ENCODE measurements around the gene ARHGAP8. TPM values are rescaled to one million over a fixed set of nuclear protein-coding genes. Genes with fewer than 3 reads are reported as not detected.
A peak's percentile ranks its signal among the peaks of the same experiment; 100 is the strongest.

Gene ARHGAP8
- total and polyA plus RNA-seq, 2 of the 13 experiments (the other 11 are each of a cell fraction or from before 2014, with no cell fraction given), result 0.07 TPM; not detected in 1

GRCh38 chr22:44807232-44807631 lies 54.9 kb downstream of the ARHGAP8 start (continued):
- TF ChIP-seq MLXIP (CRISPR knock-in tag; IDR thresholded peaks at IDR 0.05; ENCODE audit: borderline replicate concordance) (no peak), ZNF672 (CRISPR knock-in tag; IDR thresholded peaks at IDR 0.05) (no peak), WIZ (CRISPR knock-in tag; IDR thresholded peaks at IDR 0.05) (no peak), EED (CRISPR knock-in tag; IDR thresholded peaks at IDR 0.05) (no peak), DNMT1 (CRISPR knock-in tag; IDR thresholded peaks at IDR 0.05) (no peak), JUND (CRISPR knock-in tag; IDR thresholded peaks at IDR 0.05) (no peak)

- Histone ChIP-seq H3K36me3 (replicated peaks in 1 of 2; ENCODE audit: control insufficient read depth in 1 of 2, insufficient read depth in 2 of 2, low read length in 2 of 2) (no peaks in the 10 kb centered on the region), H3K79me2 (ENCODE audit: insufficient read depth, low read length) (no peaks in the 10 kb centered on the region), H3K4me2 (ENCODE audit: low read depth, low read length) (no peak overlapping the region), H3K9me3 (ENCODE audit: low read length) (no peaks in the 10 kb centered on the region), H3K4me1 (ENCODE audit: insufficient read depth, low read length) (no peaks in the 10 kb centered on the region), H3K27me3 (ENCODE audit: control insufficient read depth in 1 of 2, insufficient read depth in 2 of 2, low read length in 2 of 2) (peaks cover 9 to 39% of the 10 kb centered on the region in 2 experiments; a peak in 3 of 5 replicates), H2AFZ (ENCODE audit: low read length) (no peak overlapping the region), H3K9ac (ENCODE audit: insufficient read depth, low read depth, low read length) (no peak overlapping the region), H3K27ac (ENCODE audit: extremely low read length, insufficient read depth, low read length) (no peak overlapping the region), H3K4me3 (replicated peaks in 1 of 3; ENCODE audit: insufficient read depth in 1 of 3, low read depth in 2 of 3, low read length in 3 of 3) (no peak overlapping the region), H4K20me1 (ENCODE audit: insufficient read depth, low read length) (no peaks in the 10 kb centered on the region)
- intact Hi-C loops (cut with micrococcal nuclease; ENCODE audit: unreplicated experiment), result no loop called here
- POLR2A ChIA-PET, result no interaction called here
- BruUV-seq (replicated peaks), result no TSS peak
- in situ Hi-C loops (cut with HindIII; ENCODE audit: extremely low pct_ligation_motif_present, low pct_unique_long_range_greater_than_20kb), result no loop called here
- no peak for FAIRE-seq
- ATAC-seq, result peak; percentile 70
- CTCF ChIA-PET (ENCODE audit: low intra/inter-chr PET ratio, low total read pairs), result interaction anchor here (0.7 kb wide), 1 partner anchor 13 kb away, joined by 3 read pairs; no protein-coding TSS in a partner anchor
- WGBS (ENCODE audit: low lambda C conversion rate), result 21% methylated on average over 16 of the region's 21 CpGs
- DNase-seq (ENCODE audit: low spot score), result peak; percentile 15
- TF ChIP-seq TCF7 (IDR thresholded peaks at IDR 0.05; ENCODE audit: low read depth) (no peak), ZNF44 (CRISPR knock-in tag; IDR thresholded peaks at IDR 0.05) (no peak), SMC3 (IDR thresholded peaks at IDR 0.05; ENCODE audit: low read length) (no peak), ZNF224 (CRISPR knock-in tag; IDR thresholded peaks at IDR 0.05) (no peak), CTCF (CRISPR knock-in tag; IDR thresholded peaks at IDR 0.05) (peak; percentile 58), ZKSCAN8 (CRISPR knock-in tag; IDR thresholded peaks at IDR 0.05; ENCODE audit: borderline replicate concordance) (no peak), KMT2A (CRISPR knock-in tag; IDR thresholded peaks at IDR 0.05) (no peak), PATZ1 (CRISPR knock-in tag; IDR thresholded peaks at IDR 0.05) (peak; percentile 12; the same call in 1 of the 2 replicates), HNRNPK (IDR thresholded peaks at IDR 0.05; ENCODE audit: low read depth, low read length, poor library complexity, severe bottlenecking) (no peak), EEA1 (CRISPR knock-in tag; IDR thresholded peaks at IDR 0.05; ENCODE audit: borderline replicate concordance) (no peak), ZNF605 (CRISPR knock-in tag; IDR thresholded peaks at IDR 0.05) (no peak)
Observed at GRCh38 chr22:44807915-44808690, 55.7 kb downstream of the ARHGAP8 start.
